Motor neuron (in vitro differentiated cells): ENCODE measurements around the gene TCEANC. TPM values are rescaled to one million over a fixed set of nuclear protein-coding genes. Genes with fewer than 3 reads are reported as not detected.
"Not testable (repeated sequence)": the region's sequence is repeated elsewhere in the genome, so short reads cannot be mapped to it uniquely, and the experiment has no call there.

Experiments
- ATAC-seq, 8 experiments: fragments of 200-7000 bp; cut with Tn5 transposase; replicated peaks in 6 of 8; 2 replicates each; pipeline ENCODE4 v1.8.0; 2021; ENCODE audit warnings: mild to moderate bottlenecking in 8 of 8, moderate library complexity in 8 of 8
- H3K27ac ChIP-seq, 2 donors: fragments of 250-450 bp; sonication (Bioruptor Pico); 2 replicates each; pipeline ENCODE4 v1.9.0; 2021; ENCODE audit warnings: antibody characterized with exemption in 2 of 2, mild to moderate bottlenecking in 2 of 2, moderate library complexity in 1 of 2
- H3K4me1 ChIP-seq, 2 donors: fragments of 250-450 bp; sonication (Bioruptor Pico); replicated peaks in 1 of 2; 2 replicates each; pipeline ENCODE4 v1.6.1; 2021; ENCODE audit warnings: antibody characterized with exemption in 2 of 2, mild to moderate bottlenecking in 2 of 2, moderate library complexity in 1 of 2
- H3K4me3 ChIP-seq, 5 donors: fragments of 250-450 bp; sonication (Bioruptor Pico); 2 replicates each; pipeline ENCODE4 v1.9.0; 2021; ENCODE audit warnings: antibody characterized with exemption in 5 of 5, mild to moderate bottlenecking in 5 of 5, moderate library complexity in 4 of 5
- WGBS, 10 experiments: fragments of 450-650 bp; shearing (Covaris generic); methylation state at CpG; one replicate each; pipeline ENCODE4 v1.0.0; 2022; 5-methylcytosine and 5-hydroxymethylcytosine counted together
- in situ Hi-C, 9 experiments: fragments of 400-800 bp; cut with MboI; loops; one replicate each; pipeline ENCODE4 v1.15.0; 2021; ENCODE audit warnings: low sequenced_read_pairs in 9 of 9, low pct_unique_long_range_greater_than_20kb in 2 of 9; ENCODE audit not compliant: unreplicated experiment in 9 of 9
- total RNA-seq, 8 experiments: library from RNA; unstranded; fragments of 300-600 nt; gene quantifications; 2 replicates each; pipeline versions ENCODE4 v1.2.3 to v1.2.4, GENCODE V29; 2022

TCEANC gene, protein sequence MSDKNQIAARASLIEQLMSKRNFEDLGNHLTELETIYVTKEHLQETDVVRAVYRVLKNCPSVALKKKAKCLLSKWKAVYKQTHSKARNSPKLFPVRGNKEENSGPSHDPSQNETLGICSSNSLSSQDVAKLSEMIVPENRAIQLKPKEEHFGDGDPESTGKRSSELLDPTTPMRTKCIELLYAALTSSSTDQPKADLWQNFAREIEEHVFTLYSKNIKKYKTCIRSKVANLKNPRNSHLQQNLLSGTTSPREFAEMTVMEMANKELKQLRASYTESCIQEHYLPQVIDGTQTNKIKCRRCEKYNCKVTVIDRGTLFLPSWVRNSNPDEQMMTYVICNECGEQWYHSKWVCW
- total RNA-seq, result 1 to 10 TPM; 1.9 to 7.0 (median 3.6) TPM

DNA sequence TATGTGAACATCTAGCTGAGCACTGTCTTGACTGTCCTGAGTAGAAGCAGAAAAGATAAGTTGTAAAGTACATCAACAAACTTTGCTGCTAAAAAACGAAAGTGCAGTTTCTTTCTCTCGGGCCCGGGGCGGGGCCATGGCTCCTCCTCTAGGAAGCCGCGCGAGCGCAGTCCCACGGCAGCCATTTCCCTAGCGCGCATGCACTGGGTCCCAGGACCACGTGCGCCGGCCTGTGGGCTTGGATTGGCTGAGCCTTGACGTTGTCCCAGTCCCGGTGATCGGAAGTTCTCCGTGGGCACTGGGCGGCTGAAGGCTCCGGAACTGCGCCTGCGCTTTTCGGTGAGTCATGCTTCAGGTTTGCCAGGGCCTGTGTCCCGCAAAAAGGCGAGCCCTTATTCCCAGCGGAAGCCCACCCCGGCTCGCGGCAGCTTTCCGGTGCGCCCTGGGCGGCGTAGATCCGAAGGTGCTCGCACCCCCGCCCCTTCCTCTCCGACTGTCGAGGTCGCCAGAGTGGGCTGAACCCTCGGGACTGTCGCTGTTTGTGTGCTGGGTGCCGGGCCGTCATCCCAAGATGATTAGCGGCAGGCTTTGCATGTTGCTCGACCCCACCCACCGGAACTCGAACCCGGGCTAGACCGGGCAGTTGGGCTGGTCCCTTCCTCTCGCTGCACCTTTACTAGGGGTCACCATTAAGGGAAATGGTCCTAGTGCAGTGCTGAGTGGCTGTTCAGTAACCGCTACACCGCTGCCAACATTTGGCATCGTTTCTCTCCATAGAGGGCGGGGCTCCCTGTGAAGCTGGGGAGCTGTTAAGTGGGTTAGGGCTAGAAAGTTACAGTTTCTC is at the start of gene TCEANC:
Gene TCEANC (plus strand): TSS at position 292 of the 844 bp plus-strand sequence. CDS start 9,368 bp downstream, outside the sequence.
- 0 to 6% (median 0%) methylated on average over 2 to 49 of the region's 54 CpGs; no CpG with 5 or more reads in 7 of the 10 experiments for WGBS, 10 experiments
- ATAC-seq, result peak; percentile 91 to 98 (median 96)
- peak within 1 kb of the TSS; percentile 51 to 82 (median 57) for H3K4me3 ChIP-seq
- in situ Hi-C loops, result loop anchor here in 2 of 9 experiments (25.0 kb wide), 1 partner anchor 384 kb away; the partner anchor contains the start of gene GEMIN8 (in 2 of the 2)
- peak within 1 kb of the TSS; percentile 90 to 93 for H3K27ac ChIP-seq
- peaks cover 4 to 17% of the 10 kb centered on the region in 2 donors for H3K4me1 ChIP-seq

DNA sequence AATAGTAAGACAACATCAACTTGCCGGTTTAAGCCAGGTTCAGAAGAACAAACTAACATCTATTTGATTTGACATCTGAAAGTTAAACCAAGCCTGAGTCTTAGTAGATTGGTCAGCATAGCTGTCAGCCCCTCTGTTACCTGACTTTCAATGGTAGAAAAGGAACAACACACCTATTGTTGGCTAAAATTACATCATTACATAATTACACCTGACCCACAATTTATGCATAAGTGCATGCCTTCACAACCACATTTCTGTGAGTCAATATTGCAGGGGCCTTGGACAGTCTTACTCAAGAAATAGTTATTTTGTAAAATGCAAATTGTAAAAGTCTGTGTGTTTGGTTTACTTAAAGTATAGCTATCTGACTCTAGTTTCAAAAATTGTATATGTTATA is 47.3 kb upstream of the TCEANC start:
- 80 to 100% (median 93%) methylated on average over 1 of the region's 1 CpG; no CpG with 5 or more reads in 6 of the 10 experiments for WGBS, 10 experiments
- Histone ChIP-seq H3K4me3 (no peak overlapping the region), H3K4me1 (no peaks in the 10 kb centered on the region), H3K27ac (no peak overlapping the region)
- ATAC-seq, result no peak
- in situ Hi-C loops, result no loop called here

DNA sequence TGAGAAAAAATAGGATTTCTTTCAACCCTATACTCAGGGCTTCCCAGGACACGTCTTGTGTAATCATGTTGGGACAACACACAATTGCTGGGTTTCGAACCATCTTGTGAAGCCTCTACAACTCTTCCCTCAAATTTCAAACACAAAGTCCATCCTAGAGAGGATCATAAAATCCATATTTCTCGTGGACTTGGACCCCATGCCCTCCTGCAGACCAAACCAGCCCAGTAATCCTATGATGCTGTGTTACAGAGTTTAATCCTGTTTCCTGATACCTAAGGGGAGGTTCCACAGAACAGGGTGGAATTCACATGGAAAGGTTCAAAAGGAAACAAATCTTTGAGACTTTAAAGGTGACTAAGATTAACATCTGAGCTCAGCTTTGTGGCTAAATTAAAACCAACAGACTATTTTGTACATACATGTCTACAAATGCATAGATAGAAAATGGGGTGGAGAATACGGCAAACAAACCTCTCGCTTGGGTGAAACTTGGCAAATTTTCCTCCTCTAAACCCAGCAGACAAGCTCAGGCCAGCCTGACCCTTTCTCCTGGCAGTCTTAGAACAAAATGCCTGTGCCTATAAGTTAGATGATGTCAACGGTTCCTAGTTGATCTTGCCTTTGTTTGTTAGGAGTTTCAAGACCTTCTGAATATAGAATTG is 45.5 kb upstream of the TCEANC start:
- no peak for ATAC-seq
- Histone ChIP-seq H3K27ac (no peak overlapping the region), H3K4me1 (no peaks in the 10 kb centered on the region), H3K4me3 (no peak overlapping the region)
- WGBS, 10 experiments, result 60 to 83% methylated on average over 3 to 5 of the region's 6 CpGs; no CpG with 5 or more reads in 8 of the 10 experiments
- in situ Hi-C loops, result no loop called here

DNA sequence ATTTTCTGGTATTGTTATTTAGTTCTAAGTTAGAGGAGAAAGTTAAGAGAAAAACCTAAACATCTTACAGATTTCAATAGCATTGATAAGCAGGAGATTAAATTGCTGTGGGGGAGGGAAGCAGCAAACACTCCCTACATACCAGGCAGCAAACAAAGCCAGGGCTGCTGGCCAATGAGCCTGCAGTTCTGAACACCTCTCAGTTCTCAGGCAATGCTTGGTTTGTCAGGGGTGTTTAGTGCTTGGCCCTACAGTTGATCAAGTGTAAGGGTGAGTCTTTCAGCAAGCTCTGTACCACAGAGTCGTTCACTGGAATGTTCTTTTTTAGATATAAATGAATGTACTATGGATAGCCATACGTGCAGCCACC is 45.0 kb upstream of the TCEANC start:
- 60 to 80% methylated on average over 1 of the region's 2 CpGs; no CpG with 5 or more reads in 8 of the 10 experiments for whole genome bisulfite sequencing, 10 experiments
- H3K27ac ChIP-seq, result no peak overlapping the region
- ATAC-seq, result no peak
- in situ Hi-C loops, result no loop called here
- no peaks in the 10 kb centered on the region for H3K4me1 ChIP-seq
- no peak overlapping the region for H3K4me3 ChIP-seq

DNA sequence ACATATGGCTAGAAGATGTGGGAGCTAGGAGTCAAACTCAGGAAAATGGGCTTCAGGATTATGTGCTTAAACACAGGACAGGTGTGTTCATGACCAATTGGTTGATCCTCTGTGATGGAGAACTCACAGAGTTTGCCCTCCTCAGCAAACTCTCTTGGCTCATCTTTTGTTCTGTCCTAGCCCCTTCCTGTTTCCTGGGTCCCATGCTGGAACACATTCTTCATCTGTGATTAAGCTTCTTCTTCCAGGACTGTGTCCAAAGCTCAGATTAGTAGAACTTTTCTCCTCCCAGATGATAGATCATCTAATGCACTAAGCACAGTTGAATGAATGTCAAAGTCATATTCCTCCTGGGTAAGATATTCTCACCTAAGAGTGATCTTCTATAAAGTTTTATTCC is 38.8 kb upstream of the TCEANC start:
- no peak overlapping the region for H3K27ac ChIP-seq
- H3K4me1 ChIP-seq, result no peaks in the 10 kb centered on the region
- no peak overlapping the region for H3K4me3 ChIP-seq
- in situ Hi-C loops, result no loop called here
- no peak for ATAC-seq

DNA sequence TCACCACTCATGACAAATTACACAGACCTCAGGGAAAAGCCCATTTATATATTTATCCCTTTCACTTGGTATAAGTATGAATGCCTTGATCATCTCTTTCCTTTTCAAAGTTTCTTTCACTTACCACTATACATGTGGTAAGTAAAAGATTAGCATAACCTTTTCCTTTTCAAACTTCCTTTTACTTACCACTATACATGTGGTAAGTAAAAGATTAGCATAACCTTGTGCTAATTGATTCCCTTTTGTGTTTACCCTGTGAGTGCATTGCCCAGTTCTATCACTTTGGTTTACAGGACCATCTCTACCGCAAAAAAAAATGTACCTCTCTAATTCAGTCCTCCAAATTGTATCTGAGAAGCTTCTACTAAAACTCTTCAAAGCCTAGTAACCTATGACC is 32.7 kb upstream of the TCEANC start:
- Histone ChIP-seq H3K4me3 (no peak overlapping the region), H3K27ac (no peak overlapping the region), H3K4me1 (no peaks in the 10 kb centered on the region)
- WGBS, 10 experiments, result 0% methylated on average over 1 of the region's 1 CpG; no CpG with 5 or more reads in 6 of the 10 experiments
- ATAC-seq, result peak in 2 of 8 experiments; percentile 9 to 21
- in situ Hi-C loops, result no loop called here

DNA sequence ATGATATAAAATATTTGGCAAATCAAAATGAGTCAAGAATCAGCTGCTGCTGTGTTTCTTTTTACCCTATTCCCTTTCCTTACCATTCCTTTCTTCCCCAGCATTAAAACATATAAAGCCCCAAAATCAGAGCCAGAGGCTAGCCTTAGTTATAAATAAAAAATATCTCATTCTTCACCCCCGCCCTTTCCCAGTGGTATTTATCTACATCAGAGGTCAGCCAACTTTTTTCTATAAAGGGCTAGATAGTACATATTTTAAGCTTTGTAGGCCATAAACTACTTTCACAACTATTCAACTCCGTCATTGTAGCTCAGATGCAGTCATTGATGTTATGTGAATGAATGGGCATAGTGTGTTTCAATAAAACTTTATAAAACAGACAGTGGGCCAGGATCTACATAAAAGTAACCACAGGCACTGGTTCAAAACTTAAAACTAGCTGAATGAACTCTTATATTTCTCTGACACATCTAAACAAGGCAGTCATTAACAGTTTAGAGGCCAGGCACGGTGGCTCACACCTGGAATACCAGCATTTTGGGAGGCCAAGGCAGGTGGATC is 30.5 kb upstream of the TCEANC start:
- Histone ChIP-seq H3K27ac (no peak overlapping the region), H3K4me3 (no peak overlapping the region), H3K4me1 (no peaks in the 10 kb centered on the region)
- in situ Hi-C loops, result no loop called here
- no peak for ATAC-seq
- WGBS, 10 experiments, result 22 to 100% (median 85%) methylated on average over 1 to 2 of the region's 3 CpGs; no CpG with 5 or more reads in 6 of the 10 experiments

DNA sequence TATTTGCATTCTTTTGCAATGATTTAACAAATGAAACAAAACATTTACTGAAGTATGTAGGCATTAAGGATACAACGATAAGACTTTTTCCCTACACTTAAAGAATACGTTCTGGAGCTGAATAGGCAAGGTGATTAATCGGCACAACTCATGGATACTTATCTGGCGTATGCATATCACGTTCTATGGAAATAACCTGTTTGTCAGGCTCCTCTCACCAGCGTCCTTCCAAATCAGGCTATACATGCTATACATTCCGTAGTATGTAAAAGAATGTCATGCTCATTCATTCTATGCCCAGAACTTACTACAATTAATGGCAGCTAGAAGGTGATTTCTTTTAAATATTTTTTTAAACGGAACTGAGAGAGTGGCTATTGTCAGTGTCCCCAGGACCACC is 25.6 kb upstream of the TCEANC start:
- no peak for ATAC-seq
- Histone ChIP-seq H3K4me1 (no peaks in the 10 kb centered on the region), H3K27ac (no peak overlapping the region), H3K4me3 (no peak overlapping the region)
- in situ Hi-C loops, result loop anchor here in 2 of 9 experiments (25.0 kb wide), 1 partner anchor 115 kb away; no protein-coding TSS in a partner anchor
- 17 to 100% (median 88%) methylated on average over 1 to 8 of the region's 8 CpGs; no CpG with 5 or more reads in 2 of the 10 experiments for WGBS, 10 experiments

DNA sequence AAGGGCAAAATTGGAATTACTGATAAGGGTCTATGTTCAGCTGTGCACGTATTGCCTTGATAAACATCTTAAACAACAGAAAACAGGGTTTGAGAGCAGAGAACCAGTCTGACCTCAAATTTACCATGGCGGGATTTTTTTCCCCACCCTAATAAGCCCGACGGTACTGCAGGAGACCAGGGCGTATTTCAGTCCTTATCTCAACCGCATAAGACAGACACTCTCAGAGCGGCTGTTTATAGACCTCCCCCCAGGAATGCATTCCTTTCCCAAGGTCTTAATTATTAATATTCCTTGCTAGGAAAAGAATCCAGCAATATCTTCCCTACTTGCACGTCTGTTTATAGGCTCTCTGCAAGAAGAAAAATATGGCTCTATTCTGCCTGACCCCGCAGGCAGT is 15.7 kb upstream of the TCEANC start:
- H3K4me3 ChIP-seq, ATAC-seq, H3K4me1 ChIP-seq, H3K27ac ChIP-seq: not testable (repeated sequence)
- in situ Hi-C loops, result loop anchor here in 2 of 9 experiments (25.0 kb wide), 1 partner anchor 125 kb away; no protein-coding TSS in a partner anchor
- WGBS, 10 experiments, result 60 to 100% (median 81%) methylated on average over 1 to 7 of the region's 9 CpGs; no CpG with 5 or more reads in 4 of the 10 experiments

DNA sequence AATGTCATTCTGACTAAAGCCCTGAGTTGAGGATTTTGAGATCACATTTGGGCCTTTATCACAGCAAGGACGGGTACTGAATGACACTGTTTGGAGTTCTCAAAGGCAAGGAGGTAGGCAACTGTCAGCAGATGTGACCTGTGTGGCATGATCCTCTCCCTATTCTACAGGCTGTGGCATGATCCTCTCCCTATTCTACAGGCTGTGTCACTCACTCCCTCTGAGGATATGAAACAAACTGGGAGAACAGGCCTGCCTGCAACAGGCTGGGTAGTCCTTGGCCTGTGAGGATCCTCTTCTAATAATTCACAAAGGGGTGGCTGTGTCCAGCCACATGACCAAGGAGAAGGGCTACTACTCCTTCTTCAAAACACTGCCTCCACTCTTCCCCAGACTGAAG is 14.9 kb upstream of the TCEANC start:
- Histone ChIP-seq H3K27ac (no peak overlapping the region), H3K4me3 (no peak overlapping the region), H3K4me1 (no peaks in the 10 kb centered on the region)
- 60 to 70% methylated on average over 1 of the region's 1 CpG; no CpG with 5 or more reads in 8 of the 10 experiments for WGBS, 10 experiments
- no peak for ATAC-seq
- in situ Hi-C loops, result loop anchor here in 2 of 9 experiments (25.0 kb wide), 1 partner anchor 126 kb away; no protein-coding TSS in a partner anchor

DNA sequence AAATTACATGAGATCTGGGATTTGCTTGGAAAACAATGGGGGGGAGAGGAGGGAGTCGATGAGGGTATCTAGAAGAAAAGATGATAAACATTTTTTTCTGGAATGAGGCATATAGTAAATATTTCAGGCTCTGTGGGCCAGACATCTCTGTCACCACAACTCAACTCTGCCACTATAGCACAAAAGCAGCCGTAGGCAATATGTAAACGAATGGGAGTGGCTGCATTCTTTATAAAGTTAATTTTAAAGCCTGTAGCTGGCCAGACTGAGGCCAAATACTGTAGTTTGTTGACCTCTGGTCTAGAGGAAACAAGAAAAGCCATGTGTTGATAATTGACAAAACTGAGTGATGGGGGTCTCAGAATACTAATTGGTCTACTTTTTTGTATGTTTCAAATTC is 14.1 kb upstream of the TCEANC start:
- peak in 3 of 8 experiments; percentile 88 to 98 (median 88) for ATAC-seq
- 0 to 100% (median 11%) methylated on average over 1 to 3 of the region's 3 CpGs; no CpG with 5 or more reads in 3 of the 10 experiments for WGBS, 10 experiments
- no peaks in the 10 kb centered on the region for H3K4me1 ChIP-seq
- no peak overlapping the region for H3K27ac ChIP-seq
- in situ Hi-C loops, result loop anchor here in 2 of 9 experiments (25.0 kb wide), 1 partner anchor 127 kb away; no protein-coding TSS in a partner anchor
- no peak overlapping the region for H3K4me3 ChIP-seq

DNA sequence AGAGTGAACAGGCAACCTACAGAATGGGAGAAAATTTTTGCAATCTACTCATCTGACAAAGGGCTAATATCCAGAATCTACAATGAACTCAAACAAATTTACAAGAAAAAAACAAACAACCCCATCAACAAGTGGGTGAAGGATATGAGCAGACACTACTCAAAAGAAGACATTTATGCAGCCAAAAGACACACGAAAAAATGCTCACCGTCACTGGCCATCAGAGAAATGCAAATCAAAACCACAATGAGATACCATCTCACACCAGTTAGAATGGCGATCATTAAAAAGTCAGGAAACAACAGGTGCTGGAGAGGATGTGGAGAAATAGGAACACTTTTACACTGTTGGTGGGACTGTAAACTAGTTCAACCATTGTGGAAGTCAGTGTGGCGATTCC is 11.3 kb upstream of the TCEANC start:
- no CpG with 5 or more reads among the region's 4 CpGs for WGBS, 10 experiments
- in situ Hi-C loops, result loop anchor here in 3 of 9 experiments (10.0 to 25.0 kb wide), 2 partner anchors 129 to 137 kb away; no protein-coding TSS in a partner anchor
- not testable (repeated sequence) for ATAC-seq, H3K4me1 ChIP-seq, H3K27ac ChIP-seq, H3K4me3 ChIP-seq
